GM21526 (cell line): ENCODE data around the gene LSM7.

ENCODE experiments used
- ATAC-seq: cut with Tn5 transposase; IDR thresholded peaks from one replicate; pipeline ENCODE4 v1.9.1; 2021; ENCODE audit warnings: moderate library complexity; ENCODE audit not compliant: unreplicated experiment, low FRiP score

LSM7 gene

DNA sequence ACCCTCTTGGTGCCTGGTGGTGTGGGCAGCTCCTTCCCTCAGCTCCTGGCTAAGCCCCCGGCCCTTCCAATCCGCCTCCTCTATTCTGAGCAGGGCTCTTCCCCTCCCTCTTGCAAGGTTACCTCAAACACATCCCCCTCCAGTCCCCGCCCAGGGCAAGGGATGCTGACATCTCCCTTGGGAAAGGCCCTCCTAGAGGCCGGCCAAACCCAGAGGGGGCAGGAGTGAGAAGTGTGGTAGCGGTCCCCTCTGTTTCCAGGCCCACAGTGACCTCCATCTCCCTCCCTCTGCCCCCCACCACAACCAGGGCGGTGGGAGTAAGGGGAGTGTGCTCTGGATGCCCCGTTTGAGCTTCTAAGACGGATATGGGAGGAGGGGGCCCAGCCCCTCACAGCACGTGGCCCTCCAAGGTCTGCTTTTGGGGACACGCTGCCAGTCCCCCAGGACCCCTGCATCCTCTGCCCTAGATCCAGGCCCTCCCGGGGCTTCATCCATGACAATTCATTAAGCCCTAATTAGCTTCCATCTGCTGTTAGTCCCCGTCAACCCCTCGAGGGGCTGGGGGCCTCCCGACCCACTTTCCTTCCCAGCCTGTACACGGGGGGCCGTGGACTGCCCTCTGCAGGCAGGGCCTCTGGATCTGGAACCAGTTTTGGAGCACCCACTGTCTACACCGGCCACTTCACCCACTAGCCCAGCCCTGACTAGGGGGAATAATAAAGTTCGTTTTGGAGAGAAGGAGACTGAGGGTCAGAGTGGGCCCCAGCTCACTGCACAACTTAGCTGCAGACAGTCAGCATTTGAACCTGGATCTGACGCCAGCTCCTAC lies 22.7 kb downstream of the LSM7 start:
- no peak for ATAC-seq

DNA sequence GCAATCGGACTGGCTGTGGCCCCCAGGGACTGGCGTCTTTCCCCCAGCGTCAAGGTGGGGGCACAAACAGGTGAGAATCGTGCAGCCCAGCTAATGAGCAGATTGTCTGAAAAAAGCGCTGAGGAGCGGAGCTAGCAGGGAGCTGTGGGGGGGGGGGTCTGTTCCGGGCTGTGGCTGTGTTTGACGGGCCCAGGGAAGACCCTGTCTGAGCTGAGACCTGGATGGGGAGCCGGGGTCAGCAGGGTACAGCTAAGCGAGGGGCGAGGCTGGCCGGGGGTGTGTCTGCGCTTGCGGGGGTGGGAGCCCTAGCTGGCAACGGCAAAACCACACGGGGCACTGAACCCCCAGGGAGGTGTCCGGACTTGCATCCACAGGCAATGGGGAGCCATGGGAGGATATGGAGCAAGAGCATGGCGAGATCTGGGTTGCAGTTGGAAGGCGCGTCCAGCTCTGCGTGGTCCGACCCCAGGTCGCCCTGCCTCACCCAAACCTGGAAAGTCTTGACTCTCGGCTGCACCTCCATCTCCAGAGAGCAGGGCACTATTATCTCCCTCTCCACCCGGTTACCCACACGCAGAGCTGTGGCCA lies 25.1 kb downstream of the LSM7 start:
- no peak for ATAC-seq

DNA sequence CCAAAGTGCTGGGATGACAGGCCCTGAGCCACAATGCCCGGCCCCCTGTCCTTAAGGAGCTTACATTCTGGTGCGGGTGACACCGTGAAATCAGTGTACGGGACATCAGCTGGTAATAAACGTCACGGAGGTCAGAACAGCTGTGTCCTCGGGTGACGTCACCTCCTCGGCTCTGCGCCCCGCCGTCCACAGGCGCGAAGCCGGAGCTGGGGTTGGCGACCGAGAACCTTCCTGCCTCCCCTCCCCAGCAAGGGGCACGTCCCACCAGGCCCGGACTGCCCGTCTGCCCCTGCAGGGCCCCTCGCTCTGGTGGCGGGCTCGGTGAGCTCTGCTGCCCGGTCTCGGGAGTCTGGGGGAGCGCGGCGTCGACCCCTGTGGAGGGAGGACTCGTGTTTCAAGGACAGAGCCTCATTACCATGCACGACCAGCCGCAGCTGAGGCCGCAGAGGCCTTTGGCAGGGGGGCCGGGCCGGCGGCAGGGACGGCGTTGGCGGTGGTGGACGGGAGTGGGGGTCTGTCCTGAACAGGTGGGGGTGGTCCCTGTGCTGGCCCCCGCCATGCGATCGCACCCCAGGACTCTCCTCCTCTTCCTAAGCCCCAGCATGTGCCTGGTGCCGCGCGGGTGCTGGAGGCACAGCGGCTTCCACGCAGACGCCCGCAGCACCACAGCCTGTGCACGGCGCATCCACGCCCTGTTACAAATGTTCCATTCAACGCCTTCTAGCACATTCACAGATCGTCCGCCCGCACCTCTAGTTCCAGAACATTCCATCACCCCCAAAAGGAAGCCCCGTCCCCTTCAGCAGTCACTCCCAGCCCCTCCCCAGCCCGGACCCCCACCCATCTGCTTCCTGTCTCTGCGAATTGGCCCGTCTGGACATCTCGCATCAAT lies 25.8 kb downstream of the LSM7 start:
- no peak for ATAC-seq

DNA sequence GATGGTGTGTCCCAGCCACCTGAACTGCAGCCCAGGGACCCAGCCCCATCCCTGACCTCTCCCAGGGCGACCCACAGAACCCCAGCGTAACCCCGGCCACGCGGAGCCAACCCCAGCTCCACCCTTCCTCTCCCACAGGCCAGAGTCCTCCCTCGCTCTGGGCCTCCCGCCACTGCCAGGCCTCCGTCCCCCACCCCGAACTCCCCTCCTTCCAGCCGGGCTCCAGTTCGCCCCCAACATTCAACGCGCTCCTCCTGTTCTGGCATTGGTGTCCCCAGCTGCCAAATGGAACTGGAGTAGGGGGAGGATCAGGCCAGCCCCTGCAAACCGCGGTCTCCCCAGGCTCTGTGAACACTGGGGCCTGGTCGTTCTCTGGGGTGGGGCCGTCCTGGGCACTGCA lies 27.9 kb downstream of the LSM7 start:
- no peak for ATAC-seq

DNA sequence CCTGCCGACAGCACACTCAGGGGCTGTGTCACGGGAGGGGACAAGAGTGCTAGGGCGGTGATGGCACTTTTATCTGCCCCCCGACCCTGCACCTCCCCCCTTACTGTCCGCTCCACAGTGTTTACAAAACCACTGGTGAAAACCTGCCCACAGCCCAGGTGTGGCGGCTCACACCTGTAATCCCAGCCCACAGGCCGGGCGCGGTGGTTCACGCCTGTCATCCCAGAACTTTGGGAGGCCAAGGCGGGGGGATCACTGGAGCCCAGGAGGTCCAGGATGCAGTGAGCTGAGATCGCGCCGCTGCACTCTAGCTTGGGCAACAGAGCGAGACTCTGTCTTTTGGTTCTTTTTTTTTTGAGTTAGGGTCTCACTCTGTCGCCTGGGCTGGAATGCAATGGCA lies 32.2 kb downstream of the LSM7 start:
- ATAC-seq, result no peak

DNA sequence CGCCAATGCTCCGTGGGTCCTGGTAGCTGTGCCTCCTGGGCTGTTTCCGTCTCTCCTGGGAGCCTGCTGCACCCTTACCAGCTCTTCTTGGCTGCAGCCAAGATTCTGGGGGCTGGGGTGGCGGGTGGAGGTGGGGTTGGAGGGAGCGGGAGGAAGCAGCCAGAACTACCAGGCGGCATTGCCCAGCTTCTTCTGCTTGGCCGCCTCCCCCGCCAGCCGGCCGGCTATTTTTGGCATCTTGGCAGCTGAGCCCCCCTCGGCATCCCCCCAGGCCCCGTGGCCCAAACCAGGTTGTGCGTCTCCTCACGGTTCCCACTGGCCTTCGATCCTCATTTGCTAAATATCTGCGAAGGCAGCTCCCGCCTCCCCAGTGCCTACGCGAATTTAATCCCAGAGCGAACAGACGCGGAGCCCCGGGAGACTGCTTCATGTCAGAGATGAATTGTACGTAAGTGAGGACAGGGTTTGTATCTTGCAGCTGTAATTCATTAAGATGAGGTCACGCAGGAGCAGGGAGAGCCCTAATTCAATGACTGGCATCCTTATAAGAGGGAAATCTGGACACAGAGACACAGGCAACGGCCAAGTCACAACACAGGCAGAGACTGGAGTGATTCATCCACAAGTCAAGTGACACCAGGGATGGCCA lies 33.6 kb downstream of the LSM7 start:
- ATAC-seq, result no peak

DNA sequence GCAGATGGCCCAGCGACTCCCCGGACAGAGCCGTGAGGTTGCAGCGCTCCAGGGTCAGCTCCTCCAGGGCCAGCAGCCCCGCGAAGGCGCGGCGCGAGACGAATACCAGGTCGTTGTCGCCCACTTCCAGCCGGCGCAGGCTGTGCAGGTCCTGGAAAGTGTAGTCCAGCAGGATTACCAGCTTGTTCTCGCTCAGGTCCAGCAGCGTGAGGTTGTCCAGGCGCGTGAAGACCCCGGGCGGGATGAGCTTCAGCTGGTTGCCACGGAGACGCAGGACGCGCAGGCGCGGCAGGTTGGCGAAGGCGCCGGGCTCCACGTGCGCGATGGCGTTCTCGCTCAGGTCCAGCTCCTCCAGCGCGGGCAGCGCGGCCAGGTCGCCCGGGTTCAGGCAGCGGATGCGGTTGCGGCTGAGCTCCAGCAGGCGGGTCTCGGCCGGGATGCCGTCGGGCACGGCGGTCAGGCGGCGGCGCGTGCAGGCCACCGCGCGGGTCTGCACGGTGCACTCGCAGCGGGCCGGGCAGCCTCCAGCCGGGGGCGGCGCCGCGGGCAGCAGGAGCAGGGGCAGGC lies 37.1 kb downstream of the LSM7 start:
- ATAC-seq, result no peak

DNA sequence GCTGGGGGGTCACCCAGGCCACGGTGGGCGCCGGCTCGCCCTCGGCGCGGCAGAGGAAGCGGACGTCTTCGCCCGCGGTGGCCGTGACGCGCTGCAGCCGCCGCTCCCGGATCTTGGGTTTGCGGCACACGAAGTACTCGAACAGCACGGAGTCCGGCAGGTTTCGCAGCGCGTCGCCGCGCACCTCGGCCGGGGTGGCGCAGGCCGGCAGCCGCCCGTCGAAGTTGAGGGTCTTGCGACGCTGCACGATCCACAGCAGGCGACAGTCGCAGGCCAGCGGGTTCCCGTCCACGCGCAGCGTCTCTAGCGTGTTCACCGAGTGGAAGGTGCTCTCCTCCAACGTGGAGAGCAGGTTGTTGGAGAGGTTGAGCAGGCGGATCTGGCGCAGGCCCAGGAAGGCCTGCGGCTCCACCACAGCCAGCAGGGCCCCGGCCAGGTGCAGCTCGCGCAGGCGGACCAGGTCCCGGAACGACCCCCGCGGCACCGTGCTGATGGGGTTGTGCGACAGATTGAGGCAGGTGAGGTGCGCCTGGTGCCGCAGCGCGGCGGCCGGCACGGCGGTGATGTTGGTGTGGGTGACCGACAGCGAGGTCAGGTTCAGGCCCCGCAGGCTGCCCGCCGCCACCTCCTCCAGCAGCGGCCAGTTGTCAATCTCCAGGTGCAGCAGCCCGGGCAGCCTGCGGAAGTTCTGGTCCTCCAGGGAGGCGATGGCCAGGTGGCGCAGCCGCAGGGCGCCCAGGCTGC lies 37.8 kb downstream of the LSM7 start:
- no peak for ATAC-seq

DNA sequence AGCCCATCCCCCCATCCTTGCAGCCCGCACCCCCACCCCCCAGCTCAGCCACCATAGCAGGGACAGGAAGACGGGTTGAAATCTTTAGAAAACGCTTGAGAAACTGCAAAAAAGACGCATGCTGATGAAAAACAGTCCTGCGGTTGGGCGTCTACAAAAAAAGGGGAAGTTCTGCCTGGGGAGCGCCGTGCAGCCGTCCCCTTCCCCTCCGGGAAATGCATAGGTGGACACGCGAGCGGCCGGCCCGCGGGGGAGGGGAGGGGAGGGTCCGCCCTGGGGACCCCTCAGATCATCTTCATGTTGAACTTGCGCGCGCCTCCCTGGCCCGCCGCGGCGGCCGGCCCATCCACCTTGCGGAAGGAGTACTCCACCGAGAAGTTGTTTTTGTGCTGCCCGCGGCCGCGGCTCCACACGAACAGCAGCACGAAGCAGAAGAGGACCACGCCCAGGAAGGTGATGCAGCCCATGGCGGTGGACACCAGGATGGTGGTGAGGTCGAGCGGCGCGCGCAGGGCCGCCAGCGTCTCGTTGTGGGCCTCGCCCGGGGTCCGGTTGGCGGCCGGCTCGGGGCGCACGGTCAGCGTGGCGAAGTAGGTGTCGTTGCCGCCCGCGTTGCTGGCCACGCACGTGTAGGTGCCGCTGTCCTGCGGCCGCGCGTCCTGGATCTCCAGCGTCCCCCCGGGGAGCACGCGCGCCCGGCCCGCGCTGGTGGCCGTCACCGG lies 38.5 kb downstream of the LSM7 start:
- no peak for ATAC-seq

DNA sequence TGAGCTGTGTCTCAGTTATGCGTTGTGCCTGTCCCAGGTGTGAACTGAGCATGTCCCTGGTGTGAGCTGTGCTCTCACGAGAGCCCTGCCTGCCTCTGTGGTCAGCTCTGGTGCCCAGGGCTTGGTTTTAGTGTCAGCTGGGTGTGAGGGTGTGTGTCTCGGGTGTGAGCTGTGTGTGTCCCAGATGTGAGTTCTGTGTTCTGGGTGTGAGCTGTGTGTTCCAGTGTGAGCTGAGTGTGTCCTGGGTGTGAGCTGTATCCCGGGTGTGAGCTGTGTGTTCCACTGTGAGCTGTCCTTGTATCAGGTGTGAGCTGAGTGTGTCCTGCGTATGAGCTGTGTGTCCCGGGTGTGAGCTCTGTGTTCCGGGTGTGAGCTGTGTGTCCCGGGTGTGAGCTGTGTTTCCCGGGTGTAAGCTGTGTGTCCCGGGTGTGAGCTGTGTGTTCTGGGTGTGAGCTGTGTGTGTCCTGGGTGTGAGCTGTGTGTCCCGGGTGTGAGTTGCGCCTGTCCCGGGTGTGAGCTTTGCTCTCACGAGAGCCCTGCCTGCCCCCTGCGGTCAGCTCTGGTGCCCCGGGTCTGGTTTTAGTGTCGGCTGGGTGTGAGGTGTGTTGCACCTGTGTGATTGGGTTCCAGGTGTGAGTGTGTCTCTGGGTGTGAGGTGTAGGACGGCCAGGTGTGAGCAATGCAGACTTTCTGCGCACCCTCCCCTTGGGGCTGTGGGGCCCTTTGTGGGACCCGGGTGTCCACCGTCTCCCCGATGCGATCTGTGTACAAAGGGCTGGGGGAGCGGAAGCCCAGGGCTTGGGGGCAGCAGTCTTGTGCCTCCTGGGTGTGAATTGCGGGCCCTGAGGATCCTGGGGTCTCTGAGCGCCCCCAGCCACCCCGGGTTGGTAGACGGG lies 39.3 kb downstream of the LSM7 start:
- no peak for ATAC-seq

DNA sequence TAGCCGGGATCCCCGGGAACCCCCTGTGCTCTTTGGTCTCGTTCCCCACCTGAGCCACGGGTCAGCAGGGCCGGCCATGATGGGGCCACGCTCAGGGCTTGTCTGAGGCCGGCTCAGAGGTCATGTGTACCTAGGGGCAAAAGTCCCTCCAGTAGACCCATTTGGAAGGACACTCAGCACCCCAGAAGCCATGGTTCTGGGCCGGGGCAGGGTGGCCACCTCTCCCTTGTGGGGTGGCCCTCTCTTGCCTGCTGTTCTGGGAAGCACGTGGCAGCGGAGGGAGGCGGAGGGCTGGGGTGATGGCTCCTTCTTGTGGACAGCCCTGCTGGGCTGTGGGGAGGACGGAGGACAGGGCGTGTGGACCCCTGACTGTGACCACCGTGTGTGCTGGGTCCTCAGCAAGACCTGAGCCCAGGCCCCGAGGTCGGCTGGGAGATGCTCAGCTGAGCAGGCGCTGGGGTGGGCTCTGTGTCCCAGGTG lies 40.0 kb downstream of the LSM7 start:
- no peak for ATAC-seq

DNA sequence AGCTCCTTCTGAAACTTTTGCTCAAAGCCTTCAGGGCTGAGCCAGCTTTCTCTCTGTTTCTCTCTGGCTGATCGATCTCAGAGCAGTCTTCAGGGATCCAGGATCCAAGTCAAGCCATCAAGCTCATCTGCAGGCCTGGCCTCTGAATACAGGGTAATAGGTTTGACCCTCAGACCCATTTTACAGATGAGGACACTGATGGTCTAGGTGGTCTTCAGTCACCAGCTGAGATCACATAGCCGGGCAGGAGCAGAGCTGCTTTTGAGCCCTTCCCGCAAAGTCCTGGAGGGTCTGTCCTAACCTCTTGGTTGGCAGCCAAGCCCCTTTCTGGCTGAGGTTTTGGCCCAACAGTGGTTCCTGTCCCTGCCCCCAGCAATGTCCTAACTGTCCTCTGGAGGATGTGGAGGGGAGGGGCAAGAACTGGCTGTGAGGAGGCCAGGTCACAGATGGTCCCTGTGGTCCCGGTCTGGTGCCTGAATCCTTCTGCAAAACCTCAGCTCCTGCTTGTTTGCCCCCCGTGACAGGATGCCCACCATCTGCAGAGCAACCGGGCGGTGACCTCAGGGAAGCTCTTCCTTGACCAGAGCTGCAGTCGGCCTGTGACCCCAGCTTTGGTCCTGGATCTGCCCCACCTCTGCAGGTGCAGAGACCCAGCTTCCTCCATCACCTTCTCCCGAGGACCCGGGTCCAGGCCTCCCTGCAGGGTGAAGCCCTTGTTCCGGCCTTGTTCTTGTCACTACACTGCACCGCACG lies 40.6 kb downstream of the LSM7 start:
- no peak for ATAC-seq

DNA sequence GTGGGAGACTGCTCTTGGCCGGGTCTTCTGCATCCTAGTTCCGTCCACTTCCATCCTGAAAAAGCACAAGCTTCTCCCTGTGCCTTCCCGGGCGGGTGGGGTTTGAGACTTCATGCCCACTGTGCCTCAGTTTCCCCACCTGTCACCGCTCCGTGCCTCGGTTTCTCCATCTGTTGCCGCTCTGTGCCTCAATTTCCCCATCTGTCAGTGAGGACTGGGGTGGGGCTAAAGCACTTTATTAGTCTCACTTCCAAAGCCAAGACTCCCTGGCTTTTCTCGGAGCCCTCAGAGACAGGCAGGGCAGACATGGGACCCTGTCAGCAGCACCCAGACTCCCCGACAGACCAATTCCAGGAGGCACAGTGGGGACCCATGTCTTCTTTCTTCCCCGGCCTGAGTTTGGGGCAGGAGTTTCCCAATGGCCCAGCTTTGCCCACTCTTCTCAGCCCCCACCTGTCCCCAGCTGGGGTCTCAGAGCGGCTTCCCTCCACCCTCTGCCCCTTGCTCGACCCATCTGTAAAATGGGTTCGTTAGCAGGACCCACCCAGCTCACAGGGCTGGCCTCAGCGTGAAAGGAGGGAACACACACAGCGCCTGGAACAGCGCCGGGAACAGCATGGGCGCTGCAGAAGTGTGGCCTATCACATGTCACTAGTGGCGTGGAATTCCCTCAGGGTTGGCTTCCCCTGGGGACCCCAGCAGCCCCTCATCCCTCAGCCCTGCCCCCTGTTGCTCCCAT lies 41.8 kb downstream of the LSM7 start:
- ATAC-seq, result no peak

DNA sequence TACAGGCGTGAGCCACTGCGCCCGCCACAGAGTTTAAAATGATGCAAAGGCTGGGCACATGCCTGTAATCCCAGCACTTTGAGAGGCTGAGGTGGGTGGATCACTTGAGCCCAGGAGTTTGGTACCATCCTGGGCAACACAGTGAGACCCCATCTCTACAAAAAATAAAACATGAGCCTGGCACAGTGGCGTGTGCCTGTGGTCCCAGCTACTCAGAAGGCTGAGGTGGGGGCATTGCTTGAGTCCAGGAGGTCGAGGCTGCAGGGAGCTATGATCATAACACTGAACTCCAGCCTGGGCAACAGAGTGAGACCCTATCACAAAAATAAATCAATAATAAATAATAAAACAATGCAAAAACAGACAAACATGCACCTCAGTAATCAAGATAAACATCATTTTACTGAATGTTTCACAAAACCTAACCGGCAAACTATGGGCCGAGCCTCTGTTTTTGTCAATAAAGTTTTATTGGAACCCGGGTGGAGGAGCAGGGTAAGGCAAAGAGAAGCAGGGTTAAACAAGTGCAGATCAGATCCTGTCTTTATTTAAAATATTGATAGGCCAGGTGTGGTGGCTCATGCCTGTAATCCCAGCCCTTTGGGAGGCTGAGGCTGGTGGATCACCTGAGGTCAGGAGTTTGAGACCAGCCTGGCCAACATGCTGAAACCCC lies 44.4 kb downstream of the LSM7 start:
- ATAC-seq, result no peak

DNA sequence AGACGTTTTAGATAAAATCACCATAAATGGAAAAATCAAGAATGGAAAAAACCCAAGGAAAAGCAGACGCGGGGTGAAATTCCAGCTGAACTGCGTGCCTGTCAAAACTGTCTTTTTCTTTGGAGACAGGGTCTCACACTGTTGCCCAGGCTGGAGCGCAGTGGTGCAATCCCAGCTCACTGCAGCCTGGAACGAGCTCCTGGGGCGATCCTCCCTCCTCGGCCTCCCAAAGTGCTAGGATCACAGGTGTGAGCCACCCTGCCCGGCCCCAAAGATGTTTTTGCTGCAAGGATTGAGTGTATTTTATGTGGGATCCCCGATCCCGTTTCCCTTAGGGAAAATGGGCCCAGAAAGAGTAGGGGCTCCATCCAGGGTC lies 45.5 kb downstream of the LSM7 start:
- no peak for ATAC-seq
